ENCODE results near the gene TAGLN2.

The TAGLN2 gene

DNA sequence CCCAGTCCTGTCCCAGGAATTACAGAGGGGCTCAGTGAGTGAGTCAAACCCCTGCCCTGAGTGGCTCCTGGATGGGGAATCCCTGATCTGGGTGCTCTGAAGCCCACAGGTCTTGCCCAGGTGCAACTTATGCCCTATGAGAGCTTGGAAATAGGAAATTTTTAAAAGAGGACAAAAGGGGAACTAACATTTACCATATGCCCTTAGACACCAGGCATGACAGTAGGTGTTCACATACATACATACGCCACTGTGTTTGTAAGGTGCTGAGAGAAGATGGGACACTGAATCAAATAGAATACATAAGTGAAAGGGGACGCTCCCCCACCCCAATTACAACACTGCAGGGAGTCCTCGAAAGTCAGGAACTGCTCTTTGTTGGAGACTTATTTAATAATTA lies 26.8 kb downstream of the TAGLN2 start:
- H3K9ac ChIP-seq (ENCODE audit: low read depth, low read length): no peak overlapping the region
- no peaks in the 10 kb centered on the region for H3K36me3 ChIP-seq (ENCODE audit: insufficient read depth, low read length)
- no peaks in the 10 kb centered on the region for H3K9me3 ChIP-seq (ENCODE audit: control insufficient read depth, insufficient read depth, low read length)
- H3K4me1 ChIP-seq (ENCODE audit: insufficient read depth, low read length): peaks cover 12% of the 10 kb centered on the region

DNA sequence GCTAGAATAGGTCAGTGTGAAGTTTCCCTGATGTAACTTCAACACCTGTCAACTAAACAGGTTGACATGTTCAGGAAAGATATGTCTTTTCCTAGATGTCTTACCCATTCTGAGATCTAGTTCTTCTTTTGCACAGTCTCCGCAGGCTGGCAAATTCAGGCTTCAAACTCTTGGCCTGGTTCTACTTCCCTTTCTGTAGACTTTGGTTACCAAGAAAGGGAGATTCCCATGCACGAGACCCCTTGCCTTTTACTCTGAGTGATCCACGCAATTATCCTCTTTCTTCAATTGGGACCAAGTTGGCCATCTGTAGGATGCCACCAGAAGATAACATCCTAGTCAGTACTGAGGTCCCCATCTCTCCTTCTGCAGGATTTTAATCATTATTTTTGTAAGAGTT lies 27.3 kb downstream of the TAGLN2 start:
- H3K9me3 ChIP-seq (ENCODE audit: control insufficient read depth, insufficient read depth, low read length): no peaks in the 10 kb centered on the region
- no peak overlapping the region for H3K9ac ChIP-seq (ENCODE audit: low read depth, low read length)
- H3K4me1 ChIP-seq (ENCODE audit: insufficient read depth, low read length): peaks cover 16% of the 10 kb centered on the region
- no peaks in the 10 kb centered on the region for H3K36me3 ChIP-seq (ENCODE audit: insufficient read depth, low read length)

DNA sequence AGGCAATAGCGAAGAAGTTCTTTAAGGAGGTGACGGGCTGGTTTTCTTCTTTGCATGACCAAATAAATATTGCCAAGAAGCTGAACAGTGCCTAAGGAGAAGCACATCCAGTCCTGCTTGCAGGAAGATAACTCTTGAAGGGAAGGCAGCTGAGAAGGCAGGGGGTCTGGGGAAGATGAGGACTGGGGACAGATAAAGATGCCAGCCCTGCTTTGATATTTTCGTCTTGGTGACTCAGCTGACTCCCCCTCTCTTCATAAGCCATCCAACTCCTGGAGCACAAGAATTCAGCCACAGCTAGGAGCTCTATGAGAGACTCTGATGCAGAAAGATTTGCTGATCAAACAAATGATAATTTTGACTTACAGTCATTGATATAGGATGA lies 28.8 kb downstream of the TAGLN2 start:
- no peaks in the 10 kb centered on the region for H3K9me3 ChIP-seq (ENCODE audit: control insufficient read depth, insufficient read depth, low read length)
- peaks cover 16% of the 10 kb centered on the region for H3K4me1 ChIP-seq (ENCODE audit: insufficient read depth, low read length)
- H3K9ac ChIP-seq (ENCODE audit: low read depth, low read length): no peak overlapping the region
- no peaks in the 10 kb centered on the region for H3K36me3 ChIP-seq (ENCODE audit: insufficient read depth, low read length)

DNA sequence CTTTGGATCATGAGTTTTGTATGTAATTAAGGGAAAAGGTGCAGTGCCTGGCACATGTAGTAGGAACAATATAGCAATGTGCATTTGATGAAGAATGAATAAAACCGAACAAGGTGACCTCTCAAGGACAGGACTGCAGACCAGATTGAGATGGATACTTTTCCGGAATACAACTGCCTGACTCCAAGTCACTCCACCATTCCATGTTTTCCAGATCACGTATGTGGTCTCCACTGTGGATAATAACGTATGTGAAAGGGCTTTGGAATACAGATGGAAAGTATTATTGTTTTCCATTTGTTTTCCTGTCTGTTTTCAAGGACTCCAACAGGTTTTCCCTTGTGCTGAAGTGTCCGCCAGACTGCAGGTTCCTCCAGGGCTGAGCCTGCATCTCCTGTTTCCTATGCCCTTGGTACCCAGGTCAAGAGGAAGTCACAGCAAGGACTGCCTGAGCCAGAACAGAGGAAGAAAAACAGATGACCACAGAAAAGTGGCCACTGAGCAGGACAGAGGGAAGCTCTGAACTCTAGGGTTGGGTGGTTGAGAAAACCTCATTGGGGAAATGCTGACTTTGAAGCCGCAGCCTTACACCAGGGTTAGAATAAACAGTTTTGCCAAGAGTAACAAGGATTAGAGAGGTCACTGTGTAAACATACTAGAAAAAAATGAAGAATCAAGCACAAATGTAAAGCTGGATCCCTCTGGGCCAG lies 29.3 kb downstream of the TAGLN2 start:
- Histone ChIP-seq H3K4me1 (ENCODE audit: insufficient read depth, low read length) (peaks cover 12% of the 10 kb centered on the region), H3K36me3 (ENCODE audit: insufficient read depth, low read length) (no peaks in the 10 kb centered on the region), H3K9ac (ENCODE audit: low read depth, low read length) (no peak overlapping the region), H3K9me3 (ENCODE audit: control insufficient read depth, insufficient read depth, low read length) (no peaks in the 10 kb centered on the region)

DNA sequence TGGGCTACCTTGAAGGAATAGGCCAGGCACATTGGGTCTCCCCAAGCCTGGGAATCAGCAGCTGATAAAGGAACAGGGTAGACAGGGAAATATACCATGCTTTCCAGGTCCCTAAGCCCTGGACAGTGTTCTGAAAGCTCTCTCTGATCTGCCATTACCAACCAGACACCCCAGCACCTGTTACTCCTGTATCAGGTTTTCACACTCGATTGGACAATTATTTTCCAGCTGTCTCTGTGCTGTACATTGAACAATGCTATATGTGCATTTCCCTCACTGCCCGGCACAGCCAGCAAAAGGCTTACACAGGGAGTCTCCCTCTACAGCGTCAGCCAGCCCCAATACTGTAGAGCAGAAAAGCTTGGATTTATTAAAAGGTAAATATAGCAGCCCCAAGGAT lies 30.0 kb downstream of the TAGLN2 start:
- peaks cover 8% of the 10 kb centered on the region for H3K4me1 ChIP-seq (ENCODE audit: insufficient read depth, low read length)

DNA sequence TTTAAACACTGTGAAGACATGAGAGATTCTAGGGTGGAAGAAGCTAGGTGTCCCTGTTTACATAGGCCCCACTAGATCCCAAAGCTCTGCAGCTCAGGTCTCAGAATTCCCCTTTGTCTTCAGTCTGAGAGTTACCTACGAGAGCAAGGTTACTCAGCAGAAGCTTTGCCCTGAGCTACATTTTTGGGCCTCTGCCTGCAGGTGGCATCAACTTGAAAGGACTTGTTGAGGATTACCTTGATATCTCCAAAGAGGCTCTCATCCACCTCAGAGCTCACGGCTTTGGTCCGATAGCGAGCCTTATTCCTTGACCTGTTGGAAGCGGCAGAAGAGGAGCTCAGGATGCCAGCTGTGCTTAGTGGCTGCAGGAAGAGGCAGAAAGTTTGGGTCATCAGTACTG lies 32.4 kb downstream of the TAGLN2 start:
- Histone ChIP-seq H3K4me1 (ENCODE audit: insufficient read depth, low read length) (peaks cover 16% of the 10 kb centered on the region), H3K36me3 (ENCODE audit: insufficient read depth, low read length) (no peaks in the 10 kb centered on the region), H3K9ac (ENCODE audit: low read depth, low read length) (no peak overlapping the region), H3K9me3 (ENCODE audit: control insufficient read depth, insufficient read depth, low read length) (no peaks in the 10 kb centered on the region)

More for the DNA sequence above, 30.0 kb downstream of the TAGLN2 start:
- Histone ChIP-seq H3K9me3 (ENCODE audit: control insufficient read depth, insufficient read depth, low read length) (no peaks in the 10 kb centered on the region), H3K36me3 (ENCODE audit: insufficient read depth, low read length) (no peaks in the 10 kb centered on the region), H3K9ac (ENCODE audit: low read depth, low read length) (no peak overlapping the region)

DNA sequence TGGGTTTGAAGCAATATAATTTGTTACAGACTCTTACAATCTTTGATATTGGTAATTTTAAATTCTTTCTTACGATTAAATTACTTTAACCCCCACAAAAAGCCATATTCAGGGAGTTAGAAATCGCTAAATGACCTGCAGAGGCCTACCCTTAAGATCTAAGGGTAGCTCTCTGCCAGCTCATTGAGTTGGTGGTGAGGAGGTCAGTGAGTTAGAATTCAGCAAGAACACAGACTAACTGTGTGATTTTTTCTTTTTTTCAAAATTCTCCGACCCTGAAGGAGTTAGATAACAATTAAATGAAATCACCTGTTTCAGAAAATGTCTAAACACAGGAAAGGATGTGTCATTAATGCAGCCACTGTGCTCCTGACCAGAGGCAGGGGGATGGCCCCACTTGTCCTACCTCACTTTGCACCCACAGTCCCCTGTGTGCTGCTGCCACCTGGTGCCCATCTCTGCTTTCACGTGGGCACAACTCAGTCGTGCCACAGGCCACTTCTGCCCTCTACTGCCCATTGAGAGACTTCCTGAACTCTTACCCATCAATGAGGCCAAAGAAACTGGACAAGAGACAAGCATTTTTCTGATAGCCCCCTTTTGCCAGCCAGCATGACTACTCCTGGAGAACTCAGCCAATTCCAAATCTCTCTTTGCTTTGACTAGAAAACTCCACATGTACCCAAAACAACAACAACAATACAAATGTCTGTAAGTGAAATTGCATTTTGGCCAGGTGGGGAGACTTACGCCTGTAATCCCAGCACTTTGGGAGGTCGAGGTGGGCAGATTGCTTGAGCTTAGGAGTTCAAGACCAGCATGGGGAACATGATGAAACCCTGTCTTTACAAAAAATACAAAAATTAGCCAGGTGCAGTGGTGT lies 33.8 kb downstream of the TAGLN2 start:
- no peak overlapping the region for H3K9ac ChIP-seq (ENCODE audit: low read depth, low read length)
- H3K9me3 ChIP-seq (ENCODE audit: control insufficient read depth, insufficient read depth, low read length): no peaks in the 10 kb centered on the region
- H3K4me1 ChIP-seq (ENCODE audit: insufficient read depth, low read length): peaks cover 16% of the 10 kb centered on the region

DNA sequence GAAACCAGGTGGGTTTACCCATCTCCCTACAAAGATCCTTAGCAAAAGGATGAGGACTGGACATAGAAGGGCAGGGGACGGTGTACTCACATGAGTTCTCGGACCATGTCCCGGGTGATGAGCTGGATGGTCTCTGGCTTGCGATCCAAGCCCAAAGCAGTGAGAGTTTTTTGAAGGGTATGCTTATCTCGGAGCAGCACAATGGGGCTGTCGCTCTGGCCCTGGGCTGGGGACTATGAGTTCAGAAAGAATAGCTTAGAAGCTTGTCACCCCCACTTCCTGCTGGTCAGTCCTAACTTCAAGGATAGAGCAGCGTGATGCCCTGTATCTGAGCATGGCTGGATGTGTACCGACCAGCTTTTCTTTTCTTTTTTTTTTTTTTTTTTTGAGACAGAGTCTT lies 34.9 kb downstream of the TAGLN2 start:
- Histone ChIP-seq H3K36me3 (ENCODE audit: insufficient read depth, low read length) (no peaks in the 10 kb centered on the region), H3K4me1 (ENCODE audit: insufficient read depth, low read length) (peaks cover 16% of the 10 kb centered on the region), H3K9me3 (ENCODE audit: control insufficient read depth, insufficient read depth, low read length) (no peaks in the 10 kb centered on the region), H3K9ac (ENCODE audit: low read depth, low read length) (no peak overlapping the region)

More for the DNA sequence above, 33.8 kb downstream of the TAGLN2 start:
- no peaks in the 10 kb centered on the region for H3K36me3 ChIP-seq (ENCODE audit: insufficient read depth, low read length)

DNA sequence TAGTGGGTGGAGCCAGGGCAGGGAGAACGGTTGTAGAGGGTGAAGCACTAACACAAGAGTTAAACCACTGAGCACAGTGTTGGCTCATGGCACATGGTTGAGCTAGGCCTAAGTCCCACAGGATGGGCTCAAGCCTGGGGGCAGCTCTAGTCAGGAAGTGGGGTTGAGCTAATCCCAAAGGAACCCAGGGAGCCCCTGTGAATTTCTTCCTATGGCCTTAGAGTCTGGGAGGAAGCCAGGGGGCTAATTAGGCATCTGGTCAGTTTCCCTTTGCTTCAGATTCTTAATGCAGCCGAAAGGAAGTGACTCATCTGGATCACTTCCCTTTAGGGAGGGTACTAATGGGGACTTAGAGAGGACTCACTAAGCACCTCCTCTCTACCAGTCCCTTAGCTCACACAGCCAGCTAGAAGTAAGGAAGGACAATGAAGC lies 35.5 kb downstream of the TAGLN2 start:
- H3K36me3 ChIP-seq (ENCODE audit: insufficient read depth, low read length): no peaks in the 10 kb centered on the region
- H3K9ac ChIP-seq (ENCODE audit: low read depth, low read length): no peak overlapping the region
- H3K4me1 ChIP-seq (ENCODE audit: insufficient read depth, low read length): peaks cover 16% of the 10 kb centered on the region
- H3K9me3 ChIP-seq (ENCODE audit: control insufficient read depth, insufficient read depth, low read length): no peaks in the 10 kb centered on the region

DNA sequence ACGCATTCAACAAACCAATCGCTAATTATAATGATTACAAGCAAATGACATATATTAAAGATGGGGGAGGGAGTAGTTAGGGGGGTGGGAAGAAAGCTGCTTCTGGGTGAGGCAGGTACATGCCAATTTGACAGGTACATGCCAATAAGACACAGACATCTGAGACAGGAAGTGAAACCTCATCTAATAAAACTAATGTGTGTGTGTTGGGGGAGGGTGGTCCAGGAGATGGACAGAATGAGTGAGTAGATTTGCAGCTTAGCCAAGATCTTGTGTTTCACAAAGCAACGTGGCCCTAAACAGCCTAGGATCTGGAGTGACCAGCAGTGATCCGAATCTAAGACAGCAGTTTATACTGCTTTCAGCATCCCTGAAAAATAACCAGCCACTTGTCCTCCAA lies 36.1 kb downstream of the TAGLN2 start:
- no peak overlapping the region for H3K9ac ChIP-seq (ENCODE audit: low read depth, low read length)
- H3K4me1 ChIP-seq (ENCODE audit: insufficient read depth, low read length): peaks cover 16% of the 10 kb centered on the region
- no peaks in the 10 kb centered on the region for H3K36me3 ChIP-seq (ENCODE audit: insufficient read depth, low read length)
- no peaks in the 10 kb centered on the region for H3K9me3 ChIP-seq (ENCODE audit: control insufficient read depth, insufficient read depth, low read length)

DNA sequence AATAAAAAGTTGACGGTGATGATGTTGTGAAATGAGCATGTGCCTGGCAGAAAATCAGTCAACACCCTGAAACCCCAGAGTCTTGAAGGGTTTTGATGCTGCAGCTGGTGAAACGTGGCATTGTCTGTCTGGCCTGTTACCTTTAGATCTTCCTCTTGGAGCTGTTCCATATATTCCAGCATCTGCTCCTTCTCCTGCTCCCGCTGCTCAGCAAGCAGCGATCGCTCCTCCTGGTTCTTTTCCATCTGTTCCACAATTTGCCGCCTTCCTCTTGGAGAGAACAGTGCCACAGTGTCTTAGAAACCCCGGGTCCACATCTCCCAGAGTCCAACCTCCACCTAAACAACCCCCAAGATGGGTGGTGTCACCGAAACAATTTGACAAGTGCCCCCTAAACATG lies 41.0 kb downstream of the TAGLN2 start:
- H3K9ac ChIP-seq (ENCODE audit: low read depth, low read length): no peak overlapping the region
- no peaks in the 10 kb centered on the region for H3K9me3 ChIP-seq (ENCODE audit: control insufficient read depth, insufficient read depth, low read length)
- no peaks in the 10 kb centered on the region for H3K36me3 ChIP-seq (ENCODE audit: insufficient read depth, low read length)
- peaks cover 16% of the 10 kb centered on the region for H3K4me1 ChIP-seq (ENCODE audit: insufficient read depth, low read length)

DNA sequence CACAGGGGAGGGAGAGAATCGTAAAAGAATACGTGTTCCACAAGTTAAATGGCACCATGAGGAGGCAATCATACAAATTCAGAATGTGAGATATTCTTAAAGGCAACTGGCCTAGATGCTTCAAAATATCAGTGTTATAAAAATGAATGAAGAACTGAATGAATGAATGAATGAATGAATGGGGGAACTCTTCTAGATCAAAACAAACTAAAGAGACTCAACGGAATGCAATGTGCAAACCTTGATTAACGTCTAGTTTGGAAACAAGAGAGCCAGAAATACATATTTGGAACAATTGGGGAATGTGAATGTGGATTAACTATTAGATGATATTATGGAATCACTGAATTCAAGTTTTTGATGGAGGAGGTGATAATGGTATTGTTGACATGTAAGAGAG lies 42.2 kb downstream of the TAGLN2 start:
- no peaks in the 10 kb centered on the region for H3K36me3 ChIP-seq (ENCODE audit: insufficient read depth, low read length)
- no peaks in the 10 kb centered on the region for H3K9me3 ChIP-seq (ENCODE audit: control insufficient read depth, insufficient read depth, low read length)
- H3K4me1 ChIP-seq (ENCODE audit: insufficient read depth, low read length): peaks cover 14% of the 10 kb centered on the region
- no peak overlapping the region for H3K9ac ChIP-seq (ENCODE audit: low read depth, low read length)

DNA sequence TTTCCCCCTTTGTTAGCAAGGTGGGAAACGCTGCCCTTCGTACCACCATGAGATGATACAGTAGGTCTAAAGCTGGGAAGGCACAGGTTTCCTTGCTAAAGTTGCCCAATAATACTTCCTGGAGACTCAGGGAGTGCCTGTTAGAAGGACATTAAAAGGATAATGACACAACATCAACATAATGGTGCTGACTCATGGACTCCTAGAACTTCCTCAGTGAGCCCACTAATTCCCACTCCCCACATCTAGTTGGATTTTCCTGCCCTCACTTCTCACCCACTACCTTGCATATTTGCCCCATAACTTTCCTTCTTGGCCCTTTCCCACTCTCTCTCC lies 42.8 kb downstream of the TAGLN2 start:
- H3K4me1 ChIP-seq (ENCODE audit: insufficient read depth, low read length): peaks cover 14% of the 10 kb centered on the region
- H3K9ac ChIP-seq (ENCODE audit: low read depth, low read length): peak overlapping the region; percentile 10; the same call in 1 of the 2 replicates
- no peaks in the 10 kb centered on the region for H3K36me3 ChIP-seq (ENCODE audit: insufficient read depth, low read length)
- H3K9me3 ChIP-seq (ENCODE audit: control insufficient read depth, insufficient read depth, low read length): no peaks in the 10 kb centered on the region

DNA sequence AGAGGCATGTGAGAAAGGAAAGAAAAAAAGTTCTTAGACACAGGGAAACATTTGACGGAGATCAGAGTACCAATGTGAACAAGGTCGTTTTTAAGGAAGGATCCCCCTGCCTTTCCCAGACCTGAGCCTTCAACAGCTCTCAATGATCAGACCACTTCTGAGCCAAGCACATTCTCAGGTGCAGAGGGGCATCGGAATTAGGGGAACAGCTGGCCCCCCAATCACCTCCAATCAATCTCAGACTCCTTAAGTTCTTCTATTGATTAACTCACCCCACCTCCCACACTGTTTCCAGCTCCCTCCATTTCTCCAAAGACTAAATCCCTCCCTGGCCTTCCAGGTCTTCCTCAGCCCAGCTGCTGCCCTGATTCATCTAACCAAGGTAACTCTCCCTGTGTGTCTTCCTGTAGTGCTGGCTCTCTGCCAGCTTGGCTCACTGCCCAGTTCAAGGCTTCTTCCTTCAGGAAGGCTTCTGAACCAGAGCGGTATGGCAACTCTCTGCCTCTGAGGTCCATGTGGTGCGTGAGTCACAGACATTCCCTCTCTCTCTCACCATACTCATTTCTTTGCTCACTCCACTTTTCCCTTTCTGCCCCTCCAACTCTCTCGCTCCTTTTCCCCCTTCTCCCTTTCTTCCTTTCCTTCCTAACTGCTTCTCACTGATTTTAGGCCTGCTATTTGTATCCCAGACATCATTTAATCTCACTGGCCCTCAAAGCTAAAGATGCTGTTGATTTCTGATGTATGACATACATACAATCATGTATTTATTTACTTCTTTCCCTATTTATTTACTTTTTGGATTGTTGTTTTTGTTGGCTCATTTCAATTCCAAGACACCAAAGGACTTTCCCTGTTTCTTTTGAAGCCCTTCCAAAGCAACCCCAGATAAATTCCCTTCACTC lies 43.4 kb downstream of the TAGLN2 start:
- no peaks in the 10 kb centered on the region for H3K9me3 ChIP-seq (ENCODE audit: control insufficient read depth, insufficient read depth, low read length)
- H3K36me3 ChIP-seq (ENCODE audit: insufficient read depth, low read length): no peaks in the 10 kb centered on the region
- peaks cover 14% of the 10 kb centered on the region for H3K4me1 ChIP-seq (ENCODE audit: insufficient read depth, low read length)
- peak overlapping the region; percentile 10; the same call in 1 of the 2 replicates for H3K9ac ChIP-seq (ENCODE audit: low read depth, low read length)
